CD4-positive, alpha-beta T cell treated with Interleukin-17A for 1 hour (primary cell): ENCODE results near the gene ZNF398.

Experiments used
- DNase-seq: peaks from one replicate; pipeline ENCODE4 v3.0.0-alpha.2; 2020

Gene ZNF398

GRCh38 chr7:149228831-149229471 lies 81.7 kb downstream of the ZNF398 start:
- DNase-seq = no peak

GRCh38 chr7:149229526-149229925 lies 82.3 kb downstream of the ZNF398 start:
- DNase-seq = no peak

GRCh38 chr7:149232362-149232761 lies 85.1 kb downstream of the ZNF398 start:
- no peak for DNase-seq
